HepG2 (cell line): ENCODE measurements around the gene HAPLN2. TPM values are rescaled to one million over a fixed set of nuclear protein-coding genes. Genes with fewer than 3 reads are reported as not detected.

ENCODE experiments used
- BRCA1 ChIP-seq: sonication (generic); formaldehyde crosslinking; IDR thresholded peaks from 2 replicates; pipeline ENCODE4 v1.4.0; 2020; ENCODE audit warnings: missing genetic modification reagents
- CHCHD3 ChIP-seq: sonication (generic); formaldehyde crosslinking; IDR thresholded peaks from 2 replicates; pipeline ENCODE4 v1.8.0; 2022; ENCODE audit warnings: mild to moderate bottlenecking, missing genetic modification reagents, moderate library complexity
- IKZF4 ChIP-seq: sonication (generic); formaldehyde crosslinking; IDR thresholded peaks from 2 replicates; pipeline ENCODE4 v1.5.1; 2020; ENCODE audit warnings: borderline replicate concordance, mild to moderate bottlenecking, low read depth, missing genetic modification reagents; ENCODE audit errors: not compliant biosample characterization
- NR2F6 ChIP-seq, 2 experiments: IDR thresholded peaks; 2 replicates each; pipeline ENCODE4 v1.6.1; 2016; ENCODE audit warnings: antibody characterized with exemption in 1 of 2, mild to moderate bottlenecking in 1 of 2
- PHF20 ChIP-seq: sonication (generic); formaldehyde crosslinking; IDR thresholded peaks from 2 replicates; pipeline ENCODE4 v1.5.0; 2020; ENCODE audit warnings: mild to moderate bottlenecking, missing genetic modification reagents
- SRY ChIP-seq: sonication (generic); formaldehyde crosslinking; IDR thresholded peaks from 2 replicates; pipeline ENCODE4 v1.8.0; 2022; ENCODE audit warnings: mild to moderate bottlenecking, missing genetic modification reagents
- ZKSCAN1 ChIP-seq: fragments of 150-350 bp; IDR thresholded peaks from 2 replicates; pipeline ENCODE4 v1.6.1; 2014; ENCODE audit warnings: low read length
- ZNF263 ChIP-seq: sonication (generic); formaldehyde crosslinking; IDR thresholded peaks from 2 replicates; pipeline ENCODE4 v1.4.0; 2020; ENCODE audit warnings: missing genetic modification reagents
- ZNF274 ChIP-seq: sonication (generic); formaldehyde crosslinking; IDR thresholded peaks from 2 replicates; pipeline ENCODE4 v1.5.1; 2020; ENCODE audit warnings: mild to moderate bottlenecking, missing genetic modification reagents
- ZNF292 ChIP-seq: sonication (generic); formaldehyde crosslinking; IDR thresholded peaks from 2 replicates; pipeline ENCODE4 v1.8.1; 2022; ENCODE audit warnings: mild to moderate bottlenecking, low read depth, missing genetic modification reagents, borderline replicate concordance
- ZNF343 ChIP-seq: sonication (generic); formaldehyde crosslinking; IDR thresholded peaks from 2 replicates; pipeline ENCODE4 v1.4.0; 2020; ENCODE audit warnings: mild to moderate bottlenecking, missing genetic modification reagents
- ZNF567 ChIP-seq: sonication (generic); formaldehyde crosslinking; IDR thresholded peaks from 2 replicates; pipeline ENCODE4 v1.8.1; 2023; ENCODE audit warnings: mild to moderate bottlenecking, missing genetic modification reagents, borderline replicate concordance
- polyA plus RNA-seq, 8 experiments: library from polyadenylated mRNA; depleted of rRNA in 3 of 8; stranded (reverse) in 7 of 8; unstranded in 1 of 8; fragments of >200 nt; fragmentation: Illumina TruSeq in 4 of 8; extraction: Trizol in 4 of 8; gene quantifications; 2 replicates each; pipeline versions ENCODE4 v1.2.1 to v1.2.3, GENCODE V29; 2011 to 2016; ENCODE audit warnings: low read depth in 4 of 8, missing spikeins in 1 of 8, mixed read lengths in 1 of 8; ENCODE audit not compliant: insufficient read depth in 1 of 8
- total RNA-seq, 5 experiments: library from RNA; depleted of rRNA; stranded (reverse); fragments of >200 nt; fragmentation: Illumina TruSeq; extraction: Trizol; gene quantifications; 2 replicates each; pipeline ENCODE4 v1.2.3, GENCODE V29; 2016; ENCODE audit warnings: low read depth in 1 of 5
- TF ChIP-seq, protein P1 (sequence below): fragments of 450-650 bp; IDR thresholded peaks from 2 replicates; pipeline ENCODE4 v1.6.1; 2016
- TF ChIP-seq, protein P2 (sequence below): sonication (generic); formaldehyde crosslinking; IDR thresholded peaks from 2 replicates; pipeline ENCODE4 v1.9.0; 2022; ENCODE audit warnings: missing genetic modification reagents, mild to moderate bottlenecking, borderline replicate concordance
- TF ChIP-seq, protein P3 (sequence below): sonication (generic); formaldehyde crosslinking; IDR thresholded peaks from 2 replicates; pipeline ENCODE4 v1.4.0; 2020; ENCODE audit warnings: missing genetic modification reagents
- TF ChIP-seq, protein P4 (sequence below): IDR thresholded peaks from 2 replicates; pipeline ENCODE4 v1.6.1; 2016; ENCODE audit warnings: low read depth, borderline replicate concordance
- TF ChIP-seq, protein P5 (sequence below): sonication (generic); formaldehyde crosslinking; conservative IDR thresholded peaks from 2 replicates; pipeline ENCODE4 v1.4.0; 2020; ENCODE audit warnings: missing genetic modification reagents
- TF ChIP-seq, protein P6 (sequence below): sonication (generic); formaldehyde crosslinking; IDR thresholded peaks from 2 replicates; pipeline ENCODE4 v1.4.0; 2020; ENCODE audit warnings: missing genetic modification reagents, mild to moderate bottlenecking, borderline replicate concordance
- TF ChIP-seq, protein P7 (sequence below): IDR thresholded peaks from 2 replicates; pipeline ENCODE4 v1.6.1; 2012; ENCODE audit warnings: low read depth, low read length, improper control_type of control experiment

Gene HAPLN2
- total and polyA plus RNA-seq, 2 of the 13 experiments (the other 11 are each of a cell fraction or from before 2014, with no cell fraction given), result not detected

DNA sequence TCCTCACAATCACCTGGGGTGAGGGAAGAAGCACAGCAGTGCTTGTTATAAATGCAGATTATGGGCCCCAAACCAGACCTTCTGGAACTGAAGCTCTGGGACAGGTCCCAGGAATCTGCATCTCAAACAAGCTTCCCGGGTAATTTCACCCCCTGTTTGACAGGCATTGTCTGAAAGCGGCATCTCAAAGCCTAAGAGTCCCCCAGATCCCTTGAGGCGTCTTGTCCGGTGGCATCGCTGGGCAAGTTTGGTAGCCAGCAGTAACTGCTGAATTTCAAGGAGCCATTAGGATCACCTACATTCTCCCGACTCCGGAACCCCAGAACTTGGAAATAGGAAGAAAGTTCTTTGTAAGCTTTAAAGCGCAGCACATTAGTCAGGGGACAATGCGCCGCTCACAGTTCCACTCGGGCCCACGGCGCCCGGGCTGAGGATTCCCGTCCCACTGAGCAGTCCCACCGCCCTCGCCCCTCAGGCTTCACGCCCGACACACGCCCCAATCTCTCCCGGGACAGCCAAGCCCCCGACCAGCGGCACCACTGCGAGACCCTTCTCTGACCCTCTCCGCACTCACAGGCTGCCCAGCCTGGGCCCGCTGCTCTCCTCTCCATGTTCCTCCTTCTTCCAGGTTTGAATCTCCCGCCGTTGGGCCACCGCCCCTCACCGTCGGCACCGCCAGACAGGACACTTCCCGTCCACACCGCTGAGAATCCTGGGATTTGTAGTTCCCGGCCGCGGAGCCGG lies 47.1 kb upstream of the HAPLN2 start, which contains the start of gene IQGAP3 (continued):
- TF ChIP-seq, protein P1, sequence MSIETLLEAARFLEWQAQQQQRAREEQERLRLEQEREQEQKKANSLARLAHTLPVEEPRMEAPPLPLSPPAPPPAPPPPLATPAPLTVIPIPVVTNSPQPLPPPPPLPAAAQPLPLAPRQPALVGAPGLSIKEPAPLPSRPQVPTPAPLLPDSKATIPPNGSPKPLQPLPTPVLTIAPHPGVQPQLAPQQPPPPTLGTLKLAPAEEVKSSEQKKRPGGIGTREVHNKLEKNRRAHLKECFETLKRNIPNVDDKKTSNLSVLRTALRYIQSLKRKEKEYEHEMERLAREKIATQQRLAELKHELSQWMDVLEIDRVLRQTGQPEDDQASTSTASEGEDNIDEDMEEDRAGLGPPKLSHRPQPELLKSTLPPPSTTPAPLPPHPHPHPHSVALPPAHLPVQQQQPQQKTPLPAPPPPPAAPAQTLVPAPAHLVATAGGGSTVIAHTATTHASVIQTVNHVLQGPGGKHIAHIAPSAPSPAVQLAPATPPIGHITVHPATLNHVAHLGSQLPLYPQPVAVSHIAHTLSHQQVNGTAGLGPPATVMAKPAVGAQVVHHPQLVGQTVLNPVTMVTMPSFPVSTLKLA, result peak; percentile 55
- TF ChIP-seq CHCHD3 (no peak), SRY (CRISPR knock-in tag) (peak; percentile 57; the same call in 1 of the 2 replicates), ZKSCAN1 (no peak), PHF20 (CRISPR knock-in tag) (peak; percentile 54), NR2F6 (IDR thresholded peaks at IDR 0.05) (no peak), NR2F6 (CRISPR knock-in tag; IDR thresholded peaks at IDR 0.05) (no peak), ZNF263 (CRISPR knock-in tag) (0 out of 2 replicates have a peak, but pooled peaks have one; percentile 18), IKZF4 (CRISPR knock-in tag) (no peak), ZNF567 (CRISPR knock-in tag) (0 out of 2 replicates have a peak, but pooled peaks have one; percentile 74), ZNF343 (no peak), ZNF292 (no peak), ZNF274 (CRISPR knock-in tag) (no peak), BRCA1 (CRISPR knock-in tag) (no peak)
- TF ChIP-seq, protein P2, sequence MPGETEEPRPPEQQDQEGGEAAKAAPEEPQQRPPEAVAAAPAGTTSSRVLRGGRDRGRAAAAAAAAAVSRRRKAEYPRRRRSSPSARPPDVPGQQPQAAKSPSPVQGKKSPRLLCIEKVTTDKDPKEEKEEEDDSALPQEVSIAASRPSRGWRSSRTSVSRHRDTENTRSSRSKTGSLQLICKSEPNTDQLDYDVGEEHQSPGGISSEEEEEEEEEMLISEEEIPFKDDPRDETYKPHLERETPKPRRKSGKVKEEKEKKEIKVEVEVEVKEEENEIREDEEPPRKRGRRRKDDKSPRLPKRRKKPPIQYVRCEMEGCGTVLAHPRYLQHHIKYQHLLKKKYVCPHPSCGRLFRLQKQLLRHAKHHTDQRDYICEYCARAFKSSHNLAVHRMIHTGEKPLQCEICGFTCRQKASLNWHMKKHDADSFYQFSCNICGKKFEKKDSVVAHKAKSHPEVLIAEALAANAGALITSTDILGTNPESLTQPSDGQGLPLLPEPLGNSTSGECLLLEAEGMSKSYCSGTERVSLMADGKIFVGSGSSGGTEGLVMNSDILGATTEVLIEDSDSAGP (CRISPR knock-in tag), result peak; percentile 76
- TF ChIP-seq, protein P3, sequence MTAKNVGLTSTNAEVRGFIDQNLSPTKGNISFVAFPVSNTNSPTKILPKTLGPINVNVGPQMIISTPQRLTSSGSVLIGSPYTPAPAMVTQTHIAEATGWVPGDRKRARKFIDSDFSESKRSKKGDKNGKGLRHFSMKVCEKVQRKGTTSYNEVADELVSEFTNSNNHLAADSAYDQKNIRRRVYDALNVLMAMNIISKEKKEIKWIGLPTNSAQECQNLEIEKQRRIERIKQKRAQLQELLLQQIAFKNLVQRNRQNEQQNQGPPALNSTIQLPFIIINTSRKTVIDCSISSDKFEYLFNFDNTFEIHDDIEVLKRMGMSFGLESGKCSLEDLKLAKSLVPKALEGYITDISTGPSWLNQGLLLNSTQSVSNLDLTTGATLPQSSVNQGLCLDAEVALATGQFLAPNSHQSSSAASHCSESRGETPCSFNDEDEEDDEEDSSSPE (CRISPR knock-in tag), result peak; percentile 100
- TF ChIP-seq, protein P4, sequence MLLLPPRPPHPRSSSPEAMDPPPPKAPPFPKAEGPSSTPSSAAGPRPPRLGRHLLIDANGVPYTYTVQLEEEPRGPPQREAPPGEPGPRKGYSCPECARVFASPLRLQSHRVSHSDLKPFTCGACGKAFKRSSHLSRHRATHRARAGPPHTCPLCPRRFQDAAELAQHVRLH (CRISPR knock-in tag), result peak; percentile 44; the same call in 1 of the 2 replicates
- TF ChIP-seq, protein P5, sequence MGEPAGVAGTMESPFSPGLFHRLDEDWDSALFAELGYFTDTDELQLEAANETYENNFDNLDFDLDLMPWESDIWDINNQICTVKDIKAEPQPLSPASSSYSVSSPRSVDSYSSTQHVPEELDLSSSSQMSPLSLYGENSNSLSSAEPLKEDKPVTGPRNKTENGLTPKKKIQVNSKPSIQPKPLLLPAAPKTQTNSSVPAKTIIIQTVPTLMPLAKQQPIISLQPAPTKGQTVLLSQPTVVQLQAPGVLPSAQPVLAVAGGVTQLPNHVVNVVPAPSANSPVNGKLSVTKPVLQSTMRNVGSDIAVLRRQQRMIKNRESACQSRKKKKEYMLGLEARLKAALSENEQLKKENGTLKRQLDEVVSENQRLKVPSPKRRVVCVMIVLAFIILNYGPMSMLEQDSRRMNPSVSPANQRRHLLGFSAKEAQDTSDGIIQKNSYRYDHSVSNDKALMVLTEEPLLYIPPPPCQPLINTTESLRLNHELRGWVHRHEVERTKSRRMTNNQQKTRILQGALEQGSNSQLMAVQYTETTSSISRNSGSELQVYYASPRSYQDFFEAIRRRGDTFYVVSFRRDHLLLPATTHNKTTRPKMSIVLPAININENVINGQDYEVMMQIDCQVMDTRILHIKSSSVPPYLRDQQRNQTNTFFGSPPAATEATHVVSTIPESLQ (CRISPR knock-in tag), result no peak
- TF ChIP-seq, protein P6, sequence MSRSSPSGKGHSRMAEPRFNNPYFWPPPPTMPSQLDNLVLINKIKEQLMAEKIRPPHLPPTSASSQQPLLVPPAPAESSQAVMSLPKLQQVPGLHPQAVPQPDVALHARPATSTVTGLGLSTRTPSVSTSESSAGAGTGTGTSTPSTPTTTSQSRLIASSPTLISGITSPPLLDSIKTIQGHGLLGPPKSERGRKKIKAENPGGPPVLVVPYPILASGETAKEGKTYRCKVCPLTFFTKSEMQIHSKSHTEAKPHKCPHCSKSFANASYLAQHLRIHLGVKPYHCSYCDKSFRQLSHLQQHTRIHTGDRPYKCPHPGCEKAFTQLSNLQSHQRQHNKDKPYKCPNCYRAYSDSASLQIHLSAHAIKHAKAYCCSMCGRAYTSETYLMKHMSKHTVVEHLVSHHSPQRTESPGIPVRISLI (CRISPR knock-in tag), result no peak
- TF ChIP-seq, protein P7, sequence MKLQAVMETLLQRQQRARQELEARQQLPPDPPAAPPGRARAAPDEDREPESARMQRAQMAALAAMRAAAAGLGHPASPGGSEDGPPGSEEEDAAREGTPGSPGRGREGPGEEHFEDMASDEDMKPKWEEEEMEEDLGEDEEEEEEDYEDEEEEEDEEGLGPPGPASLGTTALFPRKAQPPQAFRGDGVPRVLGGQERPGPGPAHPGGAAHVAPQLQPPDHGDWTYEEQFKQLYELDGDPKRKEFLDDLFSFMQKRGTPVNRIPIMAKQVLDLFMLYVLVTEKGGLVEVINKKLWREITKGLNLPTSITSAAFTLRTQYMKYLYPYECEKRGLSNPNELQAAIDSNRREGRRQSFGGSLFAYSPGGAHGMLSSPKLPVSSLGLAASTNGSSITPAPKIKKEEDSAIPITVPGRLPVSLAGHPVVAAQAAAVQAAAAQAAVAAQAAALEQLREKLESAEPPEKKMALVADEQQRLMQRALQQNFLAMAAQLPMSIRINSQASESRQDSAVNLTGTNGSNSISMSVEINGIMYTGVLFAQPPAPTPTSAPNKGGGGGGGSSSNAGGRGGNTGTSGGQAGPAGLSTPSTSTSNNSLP, result no peak
